ENCODE data around the gene FAT2.
"Not testable (repeated sequence)": the region's sequence is repeated elsewhere in the genome, so short reads cannot be mapped to it uniquely, and the experiment has no call there.

The FAT2 gene

GRCh38 chr5:151587796-151588555, 3.2 kb downstream of the FAT2 start:
- Histone ChIP-seq H3K36me3 (no peaks in the 10 kb centered on the region), H3K27me3 (no peaks in the 10 kb centered on the region), H3K4me1 (no peaks in the 10 kb centered on the region), H3K4me3 (no peak overlapping the region), H3K9me3 (no peaks in the 10 kb centered on the region), H3K27ac (no peak overlapping the region)
- intact Hi-C loops (cut with DNase I; ENCODE audit: low total_unique reads), result no loop called here
- DNase-seq, result no peak
- TF ChIP-seq CTCF (IDR thresholded peaks at IDR 0.05), result no peak

GRCh38 chr5:151585970-151586369, 5.2 kb downstream of the FAT2 start:
- H3K27ac ChIP-seq, result no peak overlapping the region
- H3K9me3 ChIP-seq, result no peaks in the 10 kb centered on the region
- no peaks in the 10 kb centered on the region for H3K4me1 ChIP-seq
- H3K4me3 ChIP-seq, result no peak overlapping the region
- DNase-seq, result no peak
- no peaks in the 10 kb centered on the region for H3K27me3 ChIP-seq
- H3K36me3 ChIP-seq, result no peaks in the 10 kb centered on the region
- intact Hi-C loops (cut with DNase I; ENCODE audit: low total_unique reads), result no loop called here
- no peak for TF ChIP-seq CTCF (IDR thresholded peaks at IDR 0.05)

- H3K36me3 ChIP-seq; H3K4me1 ChIP-seq; H3K27ac ChIP-seq; H3K27me3 ChIP-seq; H3K4me3 ChIP-seq; intact Hi-C loops (cut with DNase I; ENCODE audit: low total_unique reads); H3K9me3 ChIP-seq; DNase-seq: not testable (repeated sequence)
Observed at GRCh38 chr5:151585344-151585743, 5.8 kb downstream of the FAT2 start.

- Histone ChIP-seq H3K27ac (no peak overlapping the region), H3K27me3 (no peaks in the 10 kb centered on the region), H3K4me3 (no peak overlapping the region), H3K4me1 (no peaks in the 10 kb centered on the region), H3K9me3 (no peaks in the 10 kb centered on the region), H3K36me3 (no peaks in the 10 kb centered on the region)
- intact Hi-C loops (cut with DNase I; ENCODE audit: low total_unique reads), result no loop called here
- no peak for DNase-seq
- no peak for TF ChIP-seq CTCF (IDR thresholded peaks at IDR 0.05)
Observed at GRCh38 chr5:151584057-151584937, 6.8 kb downstream of the FAT2 start.

GRCh38 chr5:151581812-151582583, 9.1 kb downstream of the FAT2 start:
- intact Hi-C loops (cut with DNase I; ENCODE audit: low total_unique reads), result no loop called here
- no peaks in the 10 kb centered on the region for H3K27me3 ChIP-seq
- H3K27ac ChIP-seq, result no peak overlapping the region
- no peaks in the 10 kb centered on the region for H3K4me1 ChIP-seq
- H3K36me3 ChIP-seq, result no peaks in the 10 kb centered on the region
- no peak for TF ChIP-seq CTCF (IDR thresholded peaks at IDR 0.05)
- H3K4me3 ChIP-seq, result no peak overlapping the region
- no peaks in the 10 kb centered on the region for H3K9me3 ChIP-seq
- no peak for DNase-seq
